OCI-LY1 (cell line): Measurements from ENCODE around the gene ITGB7.

Experiments
- H2AFZ ChIP-seq: fragments of 200-600 bp; sonication (generic), shearing (Covaris generic); 2 replicates; pipeline ENCODE4 v1.6.0; 2014; ENCODE audit warnings: antibody characterized with exemption, mild to moderate bottlenecking, low read length
- H3F3A ChIP-seq: fragments of 200-600 bp; sonication (generic), shearing (Covaris generic); 2 replicates; pipeline ENCODE4 v1.6.0; 2014; ENCODE audit warnings: mild to moderate bottlenecking, antibody characterized with exemption, low read length, moderate library complexity; ENCODE audit not compliant: insufficient read depth
- H3K27ac ChIP-seq: fragments of 200-600 bp; sonication (generic); 2 replicates; pipeline ENCODE4 v1.5.1; 2014; ENCODE audit warnings: low read length, mixed run types, mild to moderate bottlenecking, low read depth; ENCODE audit not compliant: poor library complexity, severe bottlenecking
- H3K27me3 ChIP-seq: fragments of 200-600 bp; sonication (generic); 2 replicates; pipeline ENCODE4 v1.6.0; 2014; ENCODE audit warnings: antibody characterized with exemption, mild to moderate bottlenecking, low read length, moderate library complexity; ENCODE audit not compliant: insufficient read depth
- H3K36me3 ChIP-seq: fragments of 200-600 bp; sonication (generic); 2 replicates; pipeline ENCODE4 v1.6.1; 2014; ENCODE audit warnings: mild to moderate bottlenecking, antibody characterized with exemption, low read length, moderate library complexity, mixed read lengths; ENCODE audit not compliant: insufficient read depth
- H3K4me1 ChIP-seq: fragments of 200-600 bp; sonication (generic); 2 replicates; pipeline ENCODE4 v1.5.1; 2014; ENCODE audit warnings: mild to moderate bottlenecking, low read length, moderate library complexity; ENCODE audit not compliant: insufficient read depth, severe bottlenecking
- H3K4me2 ChIP-seq: fragments of 200-600 bp; sonication (generic), shearing (Covaris generic); 2 replicates; pipeline ENCODE4 v1.6.1; 2014; ENCODE audit warnings: low read length
- H3K4me3 ChIP-seq: fragments of 200-600 bp; sonication (generic); 2 replicates; pipeline ENCODE4 v1.5.1; 2014; ENCODE audit warnings: low read length, low read depth, mild to moderate bottlenecking, mixed read lengths; ENCODE audit not compliant: poor library complexity, severe bottlenecking
- H3K79me2 ChIP-seq: fragments of 200-600 bp; shearing (Covaris generic); 2 replicates; pipeline ENCODE4 v1.6.1; 2016; ENCODE audit warnings: mixed run types, low read length, mixed read lengths; ENCODE audit not compliant: insufficient read depth
- H3K9ac ChIP-seq: fragments of 200-600 bp; sonication (generic), shearing (Covaris generic); 2 replicates; pipeline ENCODE4 v1.6.1; 2014; ENCODE audit warnings: mild to moderate bottlenecking, low read length, mixed read lengths
- H3K9me2 ChIP-seq: fragments of 200-600 bp; sonication (generic), shearing (Covaris generic); 2 replicates; pipeline ENCODE4 v1.6.1; 2014; ENCODE audit warnings: low read depth, mild to moderate bottlenecking, low read length, mixed read lengths
- H3K9me3 ChIP-seq: fragments of 200-600 bp; shearing (Covaris generic); 2 replicates; pipeline ENCODE4 v1.6.1; 2014; ENCODE audit warnings: low read length, mixed read lengths
- H4K20me1 ChIP-seq: fragments of 200-600 bp; sonication (generic), shearing (Covaris generic); 2 replicates; pipeline ENCODE4 v1.6.0; 2016; ENCODE audit warnings: mild to moderate bottlenecking, low read length; ENCODE audit not compliant: insufficient read depth
- CTCF ChIP-seq: fragments of 200-600 bp; sonication (generic), shearing (Covaris generic); IDR thresholded peaks from 2 replicates; pipeline ENCODE4 v1.5.1; 2017; ENCODE audit warnings: mild to moderate bottlenecking, antibody characterized with exemption, low read length, moderate library complexity, mixed read lengths
- EZH2 ChIP-seq: fragments of 200-600 bp; sonication (generic), shearing (Covaris generic); IDR thresholded peaks from 2 replicates; pipeline ENCODE4 v1.8.0; 2017; ENCODE audit warnings: borderline replicate concordance, mixed run types, mild to moderate bottlenecking, antibody characterized with exemption, low read length, moderate library complexity, mixed read lengths

Gene ITGB7

DNA sequence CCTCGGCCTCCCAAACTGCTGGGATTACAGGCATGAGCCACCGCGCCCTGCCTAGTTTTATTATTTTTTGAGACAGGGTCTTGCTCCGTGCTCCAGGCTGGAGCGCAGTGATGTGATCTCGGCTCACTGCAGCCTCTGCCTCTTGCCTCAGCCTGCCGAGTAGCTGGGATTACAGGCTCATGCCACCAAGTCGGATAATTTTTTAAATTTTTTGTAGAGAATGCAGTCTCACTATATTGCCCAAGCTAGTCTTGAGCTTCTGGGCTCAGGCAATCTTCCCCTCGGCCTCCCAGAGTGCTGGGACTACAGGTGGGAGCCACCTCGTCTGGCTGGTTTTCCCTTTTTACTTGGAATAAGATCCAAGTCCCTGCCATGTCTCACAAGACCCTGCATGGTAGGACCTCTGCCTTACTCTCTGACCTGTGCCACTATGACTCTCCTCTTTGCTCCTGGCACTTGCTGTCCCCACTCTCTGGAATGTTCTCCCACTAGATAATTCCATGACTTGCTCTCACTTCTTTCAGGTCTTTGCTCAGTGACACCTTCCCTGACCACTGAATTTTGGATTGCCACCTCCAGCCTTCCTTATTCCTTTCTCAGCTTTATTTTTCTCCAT, 32.7 kb upstream of the ITGB7 start:
- TF ChIP-seq CTCF (no peak), EZH2 (no peak)
- Histone ChIP-seq H3K27me3 (no peaks in the 10 kb centered on the region; the same call in none of the 2 replicates), H3K9me2 (no peaks in the 10 kb centered on the region), H3K36me3 (no peaks in the 10 kb centered on the region), H3K79me2 (no peaks in the 10 kb centered on the region), H3F3A (no peaks in the 10 kb centered on the region), H3K4me1 (no peaks in the 10 kb centered on the region), H2AFZ (no peak overlapping the region), H4K20me1 (no peaks in the 10 kb centered on the region), H3K4me2 (no peak overlapping the region), H3K4me3 (no peak overlapping the region), H3K9ac (no peak overlapping the region), H3K9me3 (no peaks in the 10 kb centered on the region), H3K27ac (no peak overlapping the region)

GRCh38 chr12:53236443-53237111, 29.5 kb upstream of the ITGB7 start:
- H4K20me1 ChIP-seq: no peaks in the 10 kb centered on the region
- H3K9ac ChIP-seq: no peak overlapping the region
- no peaks in the 10 kb centered on the region for H3K36me3 ChIP-seq
- H3K4me3 ChIP-seq: no peak overlapping the region
- no peaks in the 10 kb centered on the region for H3K79me2 ChIP-seq
- no peak overlapping the region for H3K4me2 ChIP-seq
- H2AFZ ChIP-seq: no peak overlapping the region
- no peaks in the 10 kb centered on the region; the same call in 1 of the 2 replicates for H3K27me3 ChIP-seq
- peaks cover 6% of the 10 kb centered on the region for H3K4me1 ChIP-seq
- no peak overlapping the region for H3K27ac ChIP-seq
- TF ChIP-seq EZH2 (no peak), CTCF (no peak)
- no peaks in the 10 kb centered on the region for H3K9me3 ChIP-seq
- no peaks in the 10 kb centered on the region for H3K9me2 ChIP-seq
- no peaks in the 10 kb centered on the region for H3F3A ChIP-seq

DNA sequence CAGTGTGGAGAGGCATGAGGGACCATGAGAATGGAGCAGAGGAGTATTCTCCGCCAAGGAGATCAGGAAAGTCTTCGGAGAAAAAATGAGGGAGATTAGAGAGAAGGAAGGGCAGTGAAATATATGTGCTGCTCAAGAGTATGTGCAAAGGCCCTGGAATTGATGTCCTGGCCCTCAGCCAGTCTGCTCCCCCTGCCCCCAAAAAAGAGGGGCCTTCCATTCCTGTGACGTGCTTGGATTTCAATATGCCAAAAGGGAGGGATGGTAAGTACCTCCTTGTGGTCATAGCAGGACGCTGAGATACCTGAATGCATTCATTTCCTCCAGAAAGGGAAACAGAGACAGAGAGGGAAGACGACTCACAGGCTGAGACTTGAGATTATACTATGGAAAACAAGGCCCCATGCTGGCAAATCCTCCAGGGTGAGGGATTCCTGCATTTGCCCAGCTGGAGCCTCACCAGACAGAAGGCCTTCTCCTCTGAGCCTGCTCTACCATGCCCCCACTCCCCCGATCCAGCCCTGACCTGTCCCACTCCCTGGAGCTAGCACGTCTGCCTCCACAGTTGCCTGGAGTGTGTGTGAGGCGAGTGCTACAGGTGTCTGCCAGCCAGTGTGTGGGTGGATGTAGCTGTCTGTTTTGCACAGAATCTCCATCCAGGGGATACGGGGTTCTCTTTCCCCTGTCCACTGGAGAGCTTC, 28.8 kb upstream of the ITGB7 start:
- Histone ChIP-seq H4K20me1 (no peaks in the 10 kb centered on the region), H3K4me3 (no peak overlapping the region), H3K27me3 (peaks cover 3% of the 10 kb centered on the region; the same call in 1 of the 2 replicates), H3K9ac (no peak overlapping the region), H3K36me3 (no peaks in the 10 kb centered on the region), H3K4me2 (no peak overlapping the region), H3F3A (no peaks in the 10 kb centered on the region), H3K79me2 (no peaks in the 10 kb centered on the region), H3K4me1 (peaks cover 6% of the 10 kb centered on the region), H3K9me2 (no peaks in the 10 kb centered on the region), H3K9me3 (no peaks in the 10 kb centered on the region), H3K27ac (no peak overlapping the region), H2AFZ (no peak overlapping the region)
- TF ChIP-seq EZH2 (no peak), CTCF (no peak)
